Lung microvascular endothelial cell (primary cell): ENCODE data around the gene KRT34. TPM values are rescaled to one million over a fixed set of nuclear protein-coding genes. Genes with fewer than 3 reads are reported as not detected.
"Not testable (repeated sequence)": the region's sequence is repeated elsewhere in the genome, so short reads cannot be mapped to it uniquely, and the experiment has no call there.

ENCODE experiments used
- DNase-seq, 2 donors: peaks; one replicate each; pipeline versions ENCODE4 v3.0.0 to v3.0.0-alpha.2; 2010; ENCODE audit warnings: low read depth in 2 of 2
- total RNA-seq: library from RNA; depleted of rRNA; stranded (reverse); fragments of >200 nt; gene quantifications from 2 replicates; pipeline ENCODE4 v1.2.1, GENCODE V29; 2014

Gene KRT34
- not detected in 2 replicates for total RNA-seq

GRCh38 chr17:41381943-41382342, at the start of gene KRT34:
KRT34 (minus strand) TSS chr17:41382306; CDS start chr17:41382246, 60 bp downstream.
- DNase-seq: not testable (repeated sequence)

GRCh38 chr17:41430376-41430775, 48.3 kb upstream of the KRT34 start:
- not testable (repeated sequence) for DNase-seq

- DNase-seq: no peak
Measured at GRCh38 chr17:41429667-41430066, 47.6 kb upstream of the KRT34 start.

- no peak for DNase-seq
Measured at GRCh38 chr17:41428591-41429291, 46.6 kb upstream of the KRT34 start.

- no peak for DNase-seq
Measured at GRCh38 chr17:41424111-41424635, 42.1 kb upstream of the KRT34 start, which contains the start of gene KRT37. KRT37 (minus strand) TSS chr17:41424585; CDS start chr17:41424523, 62 bp downstream.

GRCh38 chr17:41422586-41422985, 40.5 kb upstream of the KRT34 start:
- DNase-seq: not testable (repeated sequence)

GRCh38 chr17:41421617-41422016, 39.5 kb upstream of the KRT34 start:
- DNase-seq: no peak

- DNase-seq: no peak
Measured at GRCh38 chr17:41421116-41421515, 39.0 kb upstream of the KRT34 start.

DNA sequence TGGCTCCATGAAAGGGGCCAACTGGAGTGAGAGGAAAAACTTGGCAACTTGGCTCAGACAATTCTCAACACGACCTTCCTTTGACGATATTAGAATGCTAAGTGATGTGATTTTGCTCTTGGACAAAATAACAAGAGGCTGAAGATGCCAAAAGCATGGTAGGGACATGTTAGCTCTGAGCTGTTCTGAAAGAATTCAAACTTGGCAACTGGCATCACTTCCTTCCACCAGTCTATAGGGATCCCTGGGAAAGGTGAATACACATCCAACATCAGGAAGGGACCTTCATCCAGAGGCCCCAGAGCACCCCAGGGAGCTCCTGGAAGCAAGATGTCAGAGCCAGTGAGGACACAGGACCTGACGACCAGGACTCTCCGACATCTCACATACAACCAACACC, 38.0 kb upstream of the KRT34 start:
- DNase-seq: no peak

- no peak for DNase-seq
Measured at GRCh38 chr17:41419716-41420115, 37.6 kb upstream of the KRT34 start.

DNA sequence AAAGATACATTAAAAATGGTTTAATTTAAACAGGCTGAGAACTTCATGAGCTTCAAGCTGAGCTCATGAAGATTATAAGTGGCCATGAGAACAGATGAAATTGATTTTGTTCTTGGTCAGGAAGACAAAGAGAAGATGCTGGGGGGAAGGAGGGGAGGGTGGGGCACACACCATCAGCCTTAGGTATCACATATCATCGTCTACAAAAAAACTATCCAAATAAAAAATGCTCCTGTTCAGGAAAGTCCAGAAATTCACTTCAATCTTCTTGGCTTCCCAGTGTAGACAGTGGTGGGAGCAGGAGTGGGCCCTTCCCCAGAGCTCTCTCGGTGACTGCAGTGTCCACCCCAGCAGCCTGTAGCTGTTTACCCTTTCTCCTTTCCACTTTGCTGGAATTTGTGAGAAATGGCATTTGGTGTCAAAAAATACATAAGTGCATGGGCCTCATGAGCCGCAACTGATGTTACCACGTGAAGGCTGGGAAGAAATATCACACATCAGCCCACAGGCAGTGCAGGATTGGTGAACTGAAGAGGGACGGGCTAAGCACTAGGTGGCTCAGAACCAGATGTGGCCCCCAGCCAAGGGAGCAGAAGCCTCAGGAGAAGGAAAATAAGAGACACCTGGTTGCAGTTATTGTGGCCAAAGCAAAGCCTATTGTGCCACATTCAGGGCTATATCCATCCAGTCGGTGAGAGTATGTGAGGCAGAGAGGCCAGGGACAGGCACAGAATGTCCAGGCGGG, 36.2 kb upstream of the KRT34 start:
- DNase-seq: no peak

DNA sequence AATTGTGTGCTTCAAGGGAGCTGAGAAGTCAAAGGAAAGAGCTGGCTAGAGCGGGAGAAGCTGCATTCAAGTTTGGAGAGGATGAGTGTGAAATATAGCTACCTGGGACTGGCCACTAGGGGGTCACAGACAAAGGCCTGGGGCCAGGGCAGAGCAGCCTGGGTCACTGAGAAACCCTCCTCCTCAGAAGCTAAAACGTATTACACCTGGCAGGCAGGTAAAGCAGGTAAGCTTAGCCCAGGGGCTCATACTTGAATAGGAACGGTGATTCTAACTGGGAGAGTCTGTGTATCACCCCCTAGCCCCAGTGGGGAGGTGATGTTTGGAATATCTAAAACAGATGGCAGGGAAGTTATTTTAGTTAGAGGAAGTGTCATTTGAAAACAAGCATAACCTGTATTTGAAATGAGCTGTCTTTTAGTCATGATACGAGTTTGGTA, 35.5 kb upstream of the KRT34 start:
- DNase-seq: no peak

DNA sequence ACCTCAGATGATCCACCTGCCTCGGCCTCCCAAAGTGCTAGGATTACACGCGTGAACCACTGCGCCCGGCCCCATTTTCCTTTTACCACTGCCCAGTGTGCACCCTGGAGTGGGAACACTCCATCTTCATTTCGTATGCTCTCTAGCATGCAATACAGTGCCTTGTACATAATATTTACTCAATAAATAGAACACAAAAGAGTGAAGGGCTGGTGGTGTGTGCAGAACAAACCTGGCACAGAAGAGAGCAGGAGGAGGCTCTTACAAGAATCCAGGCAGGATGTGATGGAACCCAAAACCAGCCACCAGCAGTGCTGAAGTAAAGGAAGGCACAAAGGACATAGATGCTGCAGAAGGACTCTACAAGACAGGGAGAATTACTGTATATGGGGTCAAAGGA, 35.0 kb upstream of the KRT34 start:
- DNase-seq: no peak

- DNase-seq: no peak
Measured at GRCh38 chr17:41416479-41416878, 34.4 kb upstream of the KRT34 start.

GRCh38 chr17:41415833-41416335, 33.8 kb upstream of the KRT34 start:
- DNase-seq: no peak

GRCh38 chr17:41415411-41415810, 33.3 kb upstream of the KRT34 start:
- DNase-seq: no peak

DNA sequence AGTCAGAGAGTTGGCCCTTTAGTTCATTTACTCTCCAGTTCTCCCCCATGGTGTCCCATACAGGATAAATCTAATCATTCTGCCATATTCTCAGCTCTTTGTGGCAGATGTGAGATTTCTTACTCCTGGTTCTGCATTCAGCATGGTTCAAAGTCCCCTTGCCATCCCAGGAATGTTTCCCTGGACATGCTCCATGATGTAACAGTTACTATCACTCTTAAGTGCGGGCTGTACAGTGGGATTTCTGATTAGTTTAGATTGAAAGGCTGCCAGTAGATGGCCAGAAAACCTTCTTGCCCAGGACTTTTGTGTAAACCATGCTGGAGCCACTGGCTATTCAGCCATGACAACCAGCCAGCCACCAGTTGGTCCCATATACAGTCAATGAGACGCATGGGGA, 31.9 kb upstream of the KRT34 start:
- DNase-seq: no peak

DNA sequence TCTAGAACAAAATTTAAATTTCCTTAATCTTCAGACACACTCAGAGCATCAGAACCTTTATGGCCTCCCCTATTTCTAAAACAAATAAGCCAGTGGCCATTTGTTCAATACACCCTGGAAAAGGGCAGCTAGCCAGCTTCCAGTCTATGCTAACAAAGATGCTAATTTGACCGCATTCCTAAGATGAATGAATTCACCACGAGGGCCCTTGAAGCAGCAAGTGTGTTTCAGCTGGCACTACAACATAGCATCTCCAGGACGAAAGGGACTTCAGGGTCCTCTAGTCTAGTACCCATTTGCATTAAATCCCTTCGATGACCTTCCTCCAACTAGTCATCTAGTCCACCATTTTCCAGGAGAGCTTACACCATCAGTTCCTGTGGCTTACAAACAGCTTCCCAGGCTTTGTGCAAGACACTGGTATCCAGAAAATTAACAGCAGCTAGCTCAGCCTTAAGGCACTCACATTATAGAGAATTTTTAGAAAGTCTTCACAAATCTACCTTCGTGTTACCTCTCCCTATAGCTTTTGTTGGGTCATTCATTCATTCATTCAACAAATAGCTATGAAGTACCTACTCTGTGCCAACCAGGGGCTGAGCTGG, 31.3 kb upstream of the KRT34 start:
- DNase-seq: no peak

GRCh38 chr17:41411072-41411840, 29.1 kb upstream of the KRT34 start:
- DNase-seq: no peak

DNA sequence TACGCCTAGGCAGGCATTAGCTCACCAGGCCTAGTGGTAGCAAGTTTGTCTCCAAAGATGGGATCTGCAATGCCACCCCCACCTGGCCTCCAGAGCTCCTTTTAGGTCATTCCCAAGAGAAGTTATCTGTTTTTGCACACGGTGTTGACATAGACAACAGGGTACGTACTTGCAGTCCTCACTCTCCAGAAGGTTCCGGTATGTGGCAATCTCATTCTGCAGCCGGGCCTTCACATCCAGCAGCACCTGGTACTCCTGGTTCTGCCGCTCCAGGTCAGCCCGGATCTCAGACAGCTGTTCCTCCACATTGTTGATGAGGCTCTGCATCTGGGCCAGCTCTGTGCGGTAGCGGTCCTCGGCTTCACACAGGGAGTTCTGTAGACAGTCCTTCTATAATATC, 25.1 kb upstream of the KRT34 start:
- DNase-seq: no peak

DNA sequence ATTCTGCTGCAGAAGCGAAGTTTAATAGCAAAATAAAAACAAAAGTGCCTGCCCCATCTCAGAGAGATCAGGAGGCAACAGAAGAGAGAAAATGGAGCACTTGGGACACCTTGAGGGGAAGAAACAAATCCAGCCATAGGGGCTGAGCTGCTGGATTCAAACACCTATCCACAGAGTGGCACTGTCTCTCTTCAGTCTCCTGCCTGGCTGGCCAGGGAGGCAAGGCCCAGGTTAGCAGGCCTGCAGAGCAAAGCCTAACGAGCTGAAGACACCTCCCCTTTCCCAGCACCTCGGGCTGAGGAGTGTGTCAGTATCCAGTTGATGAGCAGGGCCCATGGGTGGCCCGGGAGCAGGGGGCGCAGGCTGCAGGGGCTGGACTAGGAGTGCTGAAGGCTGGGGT, 24.1 kb upstream of the KRT34 start:
- peak in 1 of 2 donors; percentile 17 for DNase-seq
